ENCODE results near the gene ARMC6. TPM values are rescaled to one million over a fixed set of nuclear protein-coding genes. Genes with fewer than 3 reads are reported as not detected.

ARMC6 gene
- 36.1 and 42.0 TPM in 2 replicates for total RNA-seq

GRCh38 chr19:19033426-19034203 is at the start of gene ARMC6, which contains the start of gene SUGP2:
Gene ARMC6, plus strand, starts transcription at chr19:19033603. Its CDS starts 607 bp downstream, at chr19:19034210.
Gene SUGP2, minus strand, starts transcription at chr19:19033517. Its CDS starts 2,446 bp downstream, at chr19:19031071.

DNA sequence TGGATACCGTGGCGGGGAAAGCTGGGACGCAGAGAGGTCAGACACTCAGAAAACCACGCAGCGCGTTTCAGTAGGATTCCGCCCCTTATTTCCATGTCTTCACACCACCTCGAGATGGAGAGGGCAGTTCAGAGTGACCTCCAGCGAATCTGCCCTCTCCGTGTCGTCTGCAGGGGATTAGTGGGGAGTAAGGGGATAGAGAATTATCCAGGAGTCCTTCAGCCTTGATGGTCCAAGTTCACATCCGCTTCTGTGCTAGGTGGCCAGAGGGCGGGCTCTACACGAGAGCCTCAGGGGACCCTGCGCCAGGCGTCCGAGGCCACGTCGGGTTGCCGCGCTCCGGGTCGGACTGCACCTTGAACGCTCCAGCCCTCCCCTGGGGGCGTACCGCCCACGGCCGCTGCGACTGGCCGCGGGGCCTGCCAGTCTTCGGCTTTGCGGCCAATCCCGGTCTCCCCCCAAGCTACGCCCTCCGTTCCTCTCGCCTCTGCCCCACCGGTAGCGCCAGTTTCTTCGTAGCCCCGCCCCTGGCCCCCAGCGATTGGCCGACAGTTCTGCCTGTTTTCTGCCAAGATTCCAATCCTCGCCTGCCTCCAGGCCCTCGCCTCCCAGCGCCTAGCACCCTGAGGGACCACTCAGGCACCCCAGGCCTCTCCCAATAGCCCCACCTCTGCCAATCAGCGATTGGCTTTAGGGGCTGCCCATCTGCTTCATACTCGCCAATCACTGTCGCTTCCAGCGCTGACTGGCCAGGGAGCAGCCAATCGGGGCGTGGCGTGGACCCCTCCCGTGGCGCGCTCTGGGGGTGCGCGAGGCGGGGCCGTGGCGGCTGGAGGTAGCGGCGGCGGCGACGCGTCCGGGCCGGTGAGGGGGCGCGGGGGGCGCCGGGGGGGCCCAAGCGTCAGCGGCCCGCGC is 30.0 kb downstream of the ARMC6 start, which contains the start of gene SLC25A42:
Gene SLC25A42 (plus strand): TSS at position 812 of the 915 bp plus-strand sequence. CDS start 32,131 bp downstream, outside the sequence.

Other genes with a start within 250 kb of the ARMC6 start
- 1.3 and 1.5 TPM in 2 replicates for gene COMP, start 242.3 kb upstream of the ARMC6 start, total RNA-seq
- 57.7 and 78.9 TPM in 2 replicates for gene UPF1, start 201.6 kb upstream of the ARMC6 start, total RNA-seq
- gene CERS1, start 137.4 kb upstream of the ARMC6 start, total RNA-seq = 3.2 and 5.0 TPM in 2 replicates
- 166 and 228 TPM in 2 replicates for gene COPE, start 114.2 kb upstream of the ARMC6 start, total RNA-seq
- 62.4 and 69.6 TPM in 2 replicates for gene DDX49, start 113.9 kb upstream of the ARMC6 start, total RNA-seq
- gene HOMER3, start 92.4 kb upstream of the ARMC6 start, total RNA-seq = 56.3 and 67.6 TPM in 2 replicates
- 21.5 and 26.0 TPM in 2 replicates for gene SUGP2, start 86 bp upstream of the ARMC6 start, total RNA-seq
- gene SLC25A42, start 30.4 kb downstream of the ARMC6 start, total RNA-seq = 4.5 and 6.0 TPM in 2 replicates
- 18.8 and 22.2 TPM in 2 replicates for gene TMEM161A, start 104.9 kb downstream of the ARMC6 start, total RNA-seq
- under 0.01 and 0.34 TPM in 2 replicates for gene MEF2B, start 136.7 kb downstream of the ARMC6 start, total RNA-seq
- 11.5 and 12.1 TPM in 2 replicates for gene BORCS8, start 158.5 kb downstream of the ARMC6 start, total RNA-seq
- 67.5 and 70.0 TPM in 2 replicates for gene RFXANK, start 158.7 kb downstream of the ARMC6 start, total RNA-seq
- gene NR2C2AP, start 169.8 kb downstream of the ARMC6 start, total RNA-seq = 3.0 and 3.3 TPM in 2 replicates
- under 0.01 TPM in 1 of 2 replicates, not detected in the other for gene NCAN, start 178.4 kb downstream of the ARMC6 start, total RNA-seq
- 0.95 and 1.1 TPM in 2 replicates for gene TM6SF2, start 239.7 kb downstream of the ARMC6 start, total RNA-seq